Measurements from ENCODE around the gene ABTB1.

The ABTB1 gene

GRCh38 chr3:127684871-127685707 lies 12.3 kb downstream of the ABTB1 start:
- H2BK15ac ChIP-seq (ENCODE audit: low read depth, poor library complexity, severe bottlenecking): peak overlapping the region; percentile 88
- H3K27me3 ChIP-seq (ENCODE audit: control insufficient read depth in 1 of 2, insufficient read depth in 1 of 2, low read length in 2 of 2): no peaks in the 10 kb centered on the region
- no peak overlapping the region for H3K4me2 ChIP-seq (ENCODE audit: low read length, poor library complexity, severe bottlenecking)
- H4K8ac ChIP-seq (ENCODE audit: low read length): no peak overlapping the region
- no peak overlapping the region for H2AK5ac ChIP-seq (ENCODE audit: low read length, severe bottlenecking)
- peaks cover 25% of the 10 kb centered on the region for H3K4me1 ChIP-seq (ENCODE audit: control insufficient read depth, insufficient read depth, low read depth, low read length)
- no peak overlapping the region for H3K18ac ChIP-seq (ENCODE audit: low read depth in 1 of 2, low read length in 2 of 2)
- no peak overlapping the region for H2BK12ac ChIP-seq (ENCODE audit: low read length in 2 of 2)
- no peak overlapping the region for H3K4me3 ChIP-seq (ENCODE audit: insufficient read depth in 1 of 2, low read depth in 1 of 2, low read length in 2 of 2)
- no peak overlapping the region for H3K4ac ChIP-seq (ENCODE audit: low read depth in 1 of 2, low read length in 2 of 2)
- no peak overlapping the region for H4K91ac ChIP-seq (ENCODE audit: low read length)
- no peak for DNase-seq
- no peak overlapping the region for H2AFZ ChIP-seq (ENCODE audit: low read depth, low read length)
- H3K36me3 ChIP-seq (ENCODE audit: control insufficient read depth in 1 of 2, insufficient read depth in 2 of 2, low read depth in 1 of 2, low read length in 2 of 2): peaks cover 11 to 16% of the 10 kb centered on the region in 2 experiments
- no peak overlapping the region for H3K23ac ChIP-seq (ENCODE audit: low read length in 2 of 2)
- no peak overlapping the region for H3K9ac ChIP-seq (ENCODE audit: low read length)
- no peak overlapping the region for H2BK5ac ChIP-seq (ENCODE audit: low read depth, low read length, poor library complexity, severe bottlenecking)
- H3K79me1 ChIP-seq (replicated peaks; ENCODE audit: low read length, poor library complexity, severe bottlenecking): no peaks in the 10 kb centered on the region
- no peak overlapping the region for H2BK120ac ChIP-seq (ENCODE audit: low read depth, low read length)
- no peaks in the 10 kb centered on the region for H3K9me3 ChIP-seq (ENCODE audit: control insufficient read depth, low read length)
- WGBS: 88% methylated on average over 22 of the region's 22 CpGs
- H3K27ac ChIP-seq (ENCODE audit: low read length, poor library complexity, severe bottlenecking): no peak overlapping the region
- no peak overlapping the region for H3K14ac ChIP-seq (ENCODE audit: low read length in 2 of 2)

- H3K23ac ChIP-seq (ENCODE audit: low read length in 2 of 2): no peak overlapping the region
- no peak overlapping the region for H2AFZ ChIP-seq (ENCODE audit: low read depth, low read length)
- H2BK12ac ChIP-seq (ENCODE audit: low read length in 2 of 2): no peak overlapping the region
- 93% methylated on average over 4 of the region's 4 CpGs for WGBS
- no peak overlapping the region for H3K4me3 ChIP-seq (ENCODE audit: insufficient read depth in 1 of 2, low read depth in 1 of 2, low read length in 2 of 2)
- H2BK15ac ChIP-seq (ENCODE audit: low read depth, poor library complexity, severe bottlenecking): no peak overlapping the region
- no peak overlapping the region for H3K4me2 ChIP-seq (ENCODE audit: low read length, poor library complexity, severe bottlenecking)
- H3K4ac ChIP-seq (ENCODE audit: low read depth in 1 of 2, low read length in 2 of 2): no peak overlapping the region
- DNase-seq: no peak
- H4K8ac ChIP-seq (ENCODE audit: low read length): no peak overlapping the region
- no peaks in the 10 kb centered on the region for H3K27me3 ChIP-seq (ENCODE audit: control insufficient read depth in 1 of 2, insufficient read depth in 1 of 2, low read length in 2 of 2)
- H3K18ac ChIP-seq (ENCODE audit: low read depth in 1 of 2, low read length in 2 of 2): no peak overlapping the region
- H3K4me1 ChIP-seq (ENCODE audit: control insufficient read depth, insufficient read depth, low read depth, low read length): peaks cover 33% of the 10 kb centered on the region
- no peak overlapping the region for H2AK5ac ChIP-seq (ENCODE audit: low read length, severe bottlenecking)
- no peak overlapping the region for H3K27ac ChIP-seq (ENCODE audit: low read length, poor library complexity, severe bottlenecking)
- no peak overlapping the region for H3K14ac ChIP-seq (ENCODE audit: low read length in 2 of 2)
- H2BK5ac ChIP-seq (ENCODE audit: low read depth, low read length, poor library complexity, severe bottlenecking): no peak overlapping the region
- no peak overlapping the region for H2BK120ac ChIP-seq (ENCODE audit: low read depth, low read length)
- H3K36me3 ChIP-seq (ENCODE audit: control insufficient read depth in 1 of 2, insufficient read depth in 2 of 2, low read depth in 1 of 2, low read length in 2 of 2): peaks cover 7 to 12% of the 10 kb centered on the region in 2 experiments
- H3K9me3 ChIP-seq (ENCODE audit: control insufficient read depth, low read length): no peaks in the 10 kb centered on the region
- no peak overlapping the region for H4K91ac ChIP-seq (ENCODE audit: low read length)
- H3K9ac ChIP-seq (ENCODE audit: low read length): no peak overlapping the region
- no peaks in the 10 kb centered on the region for H3K79me1 ChIP-seq (replicated peaks; ENCODE audit: low read length, poor library complexity, severe bottlenecking)
These were observed 13.2 kb downstream of the ABTB1 start for GRCh38 chr3:127685708-127686511.

GRCh38 chr3:127686512-127686894 lies 13.8 kb downstream of the ABTB1 start:
- no peak overlapping the region for H4K91ac ChIP-seq (ENCODE audit: low read length)
- no peak overlapping the region for H3K4me3 ChIP-seq (ENCODE audit: insufficient read depth in 1 of 2, low read depth in 1 of 2, low read length in 2 of 2)
- peaks cover 13 to 16% of the 10 kb centered on the region in 2 experiments for H3K36me3 ChIP-seq (ENCODE audit: control insufficient read depth in 1 of 2, insufficient read depth in 2 of 2, low read depth in 1 of 2, low read length in 2 of 2)
- no peak overlapping the region for H3K23ac ChIP-seq (ENCODE audit: low read length in 2 of 2)
- H2AK5ac ChIP-seq (ENCODE audit: low read length, severe bottlenecking): no peak overlapping the region
- H3K9ac ChIP-seq (ENCODE audit: low read length): no peak overlapping the region
- no peak overlapping the region for H3K18ac ChIP-seq (ENCODE audit: low read depth in 1 of 2, low read length in 2 of 2)
- H3K79me1 ChIP-seq (replicated peaks; ENCODE audit: low read length, poor library complexity, severe bottlenecking): no peaks in the 10 kb centered on the region
- no peak overlapping the region for H4K8ac ChIP-seq (ENCODE audit: low read length)
- H2BK5ac ChIP-seq (ENCODE audit: low read depth, low read length, poor library complexity, severe bottlenecking): no peak overlapping the region
- no peak overlapping the region for H3K14ac ChIP-seq (ENCODE audit: low read length in 2 of 2)
- H2BK120ac ChIP-seq (ENCODE audit: low read depth, low read length): no peak overlapping the region
- H2BK15ac ChIP-seq (ENCODE audit: low read depth, poor library complexity, severe bottlenecking): no peak overlapping the region
- H2AFZ ChIP-seq (ENCODE audit: low read depth, low read length): no peak overlapping the region
- H2BK12ac ChIP-seq (ENCODE audit: low read length in 2 of 2): no peak overlapping the region
- H3K27ac ChIP-seq (ENCODE audit: low read length, poor library complexity, severe bottlenecking): no peak overlapping the region
- H3K4me1 ChIP-seq (ENCODE audit: control insufficient read depth, insufficient read depth, low read depth, low read length): peaks cover 38% of the 10 kb centered on the region
- no peak overlapping the region for H3K4ac ChIP-seq (ENCODE audit: low read depth in 1 of 2, low read length in 2 of 2)
- H3K9me3 ChIP-seq (ENCODE audit: control insufficient read depth, low read length): no peaks in the 10 kb centered on the region
- DNase-seq: no peak
- H3K4me2 ChIP-seq (ENCODE audit: low read length, poor library complexity, severe bottlenecking): no peak overlapping the region
- H3K27me3 ChIP-seq (ENCODE audit: control insufficient read depth in 1 of 2, insufficient read depth in 1 of 2, low read length in 2 of 2): no peaks in the 10 kb centered on the region

- Histone ChIP-seq H3K4me1 (ENCODE audit: control insufficient read depth, insufficient read depth, low read depth, low read length) (peaks cover 44% of the 10 kb centered on the region), H3K36me3 (ENCODE audit: control insufficient read depth in 1 of 2, insufficient read depth in 2 of 2, low read depth in 1 of 2, low read length in 2 of 2) (peaks cover 20 to 21% of the 10 kb centered on the region in 2 experiments), H2BK120ac (ENCODE audit: low read depth, low read length) (no peak overlapping the region), H3K27me3 (ENCODE audit: control insufficient read depth in 1 of 2, insufficient read depth in 1 of 2, low read length in 2 of 2) (no peaks in the 10 kb centered on the region), H2BK5ac (ENCODE audit: low read depth, low read length, poor library complexity, severe bottlenecking) (no peak overlapping the region), H4K91ac (ENCODE audit: low read length) (no peak overlapping the region), H3K79me1 (replicated peaks; ENCODE audit: low read length, poor library complexity, severe bottlenecking) (no peaks in the 10 kb centered on the region), H3K14ac (ENCODE audit: low read length in 2 of 2) (no peak overlapping the region), H2AFZ (ENCODE audit: low read depth, low read length) (no peak overlapping the region), H2AK5ac (ENCODE audit: low read length, severe bottlenecking) (no peak overlapping the region), H3K27ac (ENCODE audit: low read length, poor library complexity, severe bottlenecking) (no peak overlapping the region), H3K9ac (ENCODE audit: low read length) (no peak overlapping the region), H3K4ac (ENCODE audit: low read depth in 1 of 2, low read length in 2 of 2) (no peak overlapping the region), H3K4me2 (ENCODE audit: low read length, poor library complexity, severe bottlenecking) (no peak overlapping the region), H3K23ac (ENCODE audit: low read length in 2 of 2) (no peak overlapping the region), H2BK15ac (ENCODE audit: low read depth, poor library complexity, severe bottlenecking) (no peak overlapping the region), H3K9me3 (ENCODE audit: control insufficient read depth, low read length) (no peaks in the 10 kb centered on the region), H3K4me3 (ENCODE audit: insufficient read depth in 1 of 2, low read depth in 1 of 2, low read length in 2 of 2) (no peak overlapping the region), H2BK12ac (ENCODE audit: low read length in 2 of 2) (no peak overlapping the region), H4K8ac (ENCODE audit: low read length) (no peak overlapping the region), H3K18ac (ENCODE audit: low read depth in 1 of 2, low read length in 2 of 2) (no peak overlapping the region)
- DNase-seq: no peak
- WGBS: 97% methylated on average over 2 of the region's 2 CpGs
These were observed 14.5 kb downstream of the ABTB1 start for GRCh38 chr3:127687228-127687737.
